ENCODE data around the gene PRKD3. TPM values are rescaled to one million over a fixed set of nuclear protein-coding genes. Genes with fewer than 3 reads are reported as not detected.
A peak's percentile ranks its signal among the peaks of the same experiment; 100 is the strongest.

The PRKD3 gene
- polyA plus RNA-seq, 5 donors: 36.3 to 70.2 (median 56.6) TPM

GRCh38 chr2:37344453-37345361 lies 20.1 kb upstream of the PRKD3 start, which contains the start of gene QPCT:
QPCT (plus strand) TSS chr2:37344630; CDS start chr2:37344732, 102 bp downstream.
- peak; percentile 42 for DNase-seq

GRCh38 chr2:37343537-37344434 lies 19.2 kb upstream of the PRKD3 start:
- no peak for DNase-seq

GRCh38 chr2:37342591-37343220 lies 18.1 kb upstream of the PRKD3 start:
- no peak for DNase-seq

- no peak for DNase-seq
These were observed 16.0 kb upstream of the PRKD3 start for GRCh38 chr2:37340637-37341036.

GRCh38 chr2:37338933-37339332 lies 14.3 kb upstream of the PRKD3 start:
- no peak for DNase-seq

- DNase-seq: no peak
These were observed 13.1 kb upstream of the PRKD3 start for GRCh38 chr2:37337620-37338280.

GRCh38 chr2:37335604-37336003 lies 11.0 kb upstream of the PRKD3 start:
- DNase-seq: no peak

GRCh38 chr2:37333256-37333655 lies 8.6 kb upstream of the PRKD3 start:
- DNase-seq: no peak

GRCh38 chr2:37332560-37332959 lies 7.9 kb upstream of the PRKD3 start:
- no peak for DNase-seq

- no peak for DNase-seq
These were observed 6.0 kb upstream of the PRKD3 start for GRCh38 chr2:37330681-37331080.

- no peak for DNase-seq
These were observed 2.4 kb upstream of the PRKD3 start for GRCh38 chr2:37326866-37327634.

- peak; percentile 49 to 61 for DNase-seq
These were observed 1.7 kb upstream of the PRKD3 start for GRCh38 chr2:37326285-37326684.

- no peak for DNase-seq
These were observed 1.0 kb upstream of the PRKD3 start for GRCh38 chr2:37325625-37326071.

- peak in 1 of 2 donors; percentile 82 for DNase-seq
These were observed 172 bp downstream of the PRKD3 start for GRCh38 chr2:37324536-37324785.

GRCh38 chr2:37323781-37324535 lies 675 bp downstream of the PRKD3 start:
- peak; percentile 44 to 51 for DNase-seq

GRCh38 chr2:37323176-37323780 lies 1.4 kb downstream of the PRKD3 start:
- DNase-seq: no peak

- DNase-seq: no peak
These were observed 2.3 kb downstream of the PRKD3 start for GRCh38 chr2:37322368-37322767.

- no peak for DNase-seq
These were observed 3.5 kb downstream of the PRKD3 start for GRCh38 chr2:37321029-37321682.

Data from right lung (tissue), 5 donors.